Esophagus muscularis mucosa (tissue), 4 donors: ENCODE results near the gene OPRL1.

Experiments
- EP300 ChIP-seq: sonication (generic); formaldehyde crosslinking; IDR thresholded peaks from one replicate; pipeline ENCODE4 v1.6.1; 2017; ENCODE audit warnings: antibody characterized with exemption
- POLR2A ChIP-seq: fragments of 450-650 bp; IDR thresholded peaks from one replicate; pipeline ENCODE4 v1.6.1; 2017; ENCODE audit warnings: antibody characterized with exemption, moderate library complexity, mild to moderate bottlenecking, low read depth
- POLR2AphosphoS5 ChIP-seq, 2 donors: sonication (generic); formaldehyde crosslinking; IDR thresholded peaks; one replicate each; pipeline ENCODE4 v1.6.1; 2017; ENCODE audit warnings: antibody characterized with exemption in 2 of 2
- TF ChIP-seq, protein P1 (sequence below), 3 experiments: fragments of 200-600 bp in 2 of 3; fragments of 450-650 bp in 1 of 3; sonication (generic) in 2 of 3; IDR thresholded peaks; one replicate each; pipeline ENCODE4 v1.5.1; 2017 to 2019; ENCODE audit warnings: antibody characterized with exemption in 3 of 3, mild to moderate bottlenecking in 2 of 3, moderate library complexity in 1 of 3

DNA sequence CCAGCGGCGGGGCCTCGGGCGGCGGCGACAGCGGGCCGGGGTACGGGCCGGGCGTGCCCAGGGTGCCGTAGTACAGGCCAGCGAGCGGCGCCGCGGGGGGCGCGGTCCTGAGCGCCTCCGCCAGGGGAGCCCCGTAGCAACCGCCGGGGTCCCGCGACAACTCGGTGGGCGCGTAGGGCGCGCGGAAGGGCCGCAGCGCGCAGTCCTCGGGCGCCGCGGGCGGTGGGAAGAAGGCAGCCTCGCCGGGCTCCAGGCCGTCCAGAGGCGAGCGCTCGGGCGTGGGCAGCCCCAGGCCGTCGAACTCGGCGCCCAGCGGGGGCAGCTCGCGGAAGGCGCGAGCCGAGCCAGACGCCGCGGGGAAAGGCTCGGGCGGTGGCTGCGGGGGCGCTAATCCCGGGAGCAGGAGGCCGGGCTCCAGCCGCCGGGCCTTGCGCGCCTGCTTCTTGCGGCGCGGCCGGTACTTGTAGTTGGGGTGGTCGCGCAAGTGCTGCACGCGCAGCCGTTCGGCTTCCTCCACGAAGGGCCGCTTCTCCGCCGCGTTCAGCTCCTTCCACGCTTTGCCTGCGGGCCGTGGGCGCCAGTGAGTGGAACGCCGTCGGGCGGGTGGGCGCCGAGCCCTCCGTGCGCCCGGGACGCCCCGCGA lies 31.4 kb upstream of the OPRL1 start:
- TF ChIP-seq, protein P1, sequence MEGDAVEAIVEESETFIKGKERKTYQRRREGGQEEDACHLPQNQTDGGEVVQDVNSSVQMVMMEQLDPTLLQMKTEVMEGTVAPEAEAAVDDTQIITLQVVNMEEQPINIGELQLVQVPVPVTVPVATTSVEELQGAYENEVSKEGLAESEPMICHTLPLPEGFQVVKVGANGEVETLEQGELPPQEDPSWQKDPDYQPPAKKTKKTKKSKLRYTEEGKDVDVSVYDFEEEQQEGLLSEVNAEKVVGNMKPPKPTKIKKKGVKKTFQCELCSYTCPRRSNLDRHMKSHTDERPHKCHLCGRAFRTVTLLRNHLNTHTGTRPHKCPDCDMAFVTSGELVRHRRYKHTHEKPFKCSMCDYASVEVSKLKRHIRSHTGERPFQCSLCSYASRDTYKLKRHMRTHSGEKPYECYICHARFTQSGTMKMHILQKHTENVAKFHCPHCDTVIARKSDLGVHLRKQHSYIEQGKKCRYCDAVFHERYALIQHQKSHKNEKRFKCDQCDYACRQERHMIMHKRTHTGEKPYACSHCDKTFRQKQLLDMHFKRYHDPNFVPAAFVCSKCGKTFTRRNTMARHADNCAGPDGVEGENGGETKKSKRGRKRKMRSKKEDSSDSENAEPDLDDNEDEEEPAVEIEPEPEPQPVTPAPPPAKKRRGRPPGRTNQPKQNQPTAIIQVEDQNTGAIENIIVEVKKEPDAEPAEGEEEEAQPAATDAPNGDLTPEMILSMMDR (IDR thresholded peaks at IDR 0.05) = no peak
- TF ChIP-seq POLR2AphosphoS5 (IDR thresholded peaks at IDR 0.05) = no peak
- no peak for TF ChIP-seq EP300
- no peak for TF ChIP-seq POLR2A
